HG03097 (cell line): ENCODE measurements around the gene ADD3.

Experiments
- ATAC-seq: cut with Tn5 transposase; IDR thresholded peaks from one replicate; pipeline ENCODE4 v1.9.1; 2021; ENCODE audit not compliant: unreplicated experiment, low FRiP score

The ADD3 gene

DNA sequence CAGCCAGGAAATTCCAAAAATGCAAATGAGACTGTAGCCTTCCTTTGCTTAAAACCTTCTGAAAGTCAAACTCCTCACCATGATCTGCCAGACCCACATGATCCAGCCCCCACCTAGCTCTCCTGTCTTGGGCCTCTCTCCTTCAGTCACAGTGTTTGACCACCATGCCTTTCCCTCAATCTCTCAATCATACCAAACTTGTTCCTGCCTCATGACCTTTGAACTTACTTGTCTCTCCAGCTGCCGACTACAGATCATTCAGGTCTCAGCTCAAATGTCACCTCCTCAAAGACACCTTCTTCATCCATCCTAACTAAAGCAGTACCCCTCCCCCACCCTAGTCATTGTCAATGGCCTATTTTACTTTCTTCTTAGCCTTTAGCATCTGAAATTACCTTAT lies 9.3 kb upstream of the ADD3 start:
- no peak for ATAC-seq

DNA sequence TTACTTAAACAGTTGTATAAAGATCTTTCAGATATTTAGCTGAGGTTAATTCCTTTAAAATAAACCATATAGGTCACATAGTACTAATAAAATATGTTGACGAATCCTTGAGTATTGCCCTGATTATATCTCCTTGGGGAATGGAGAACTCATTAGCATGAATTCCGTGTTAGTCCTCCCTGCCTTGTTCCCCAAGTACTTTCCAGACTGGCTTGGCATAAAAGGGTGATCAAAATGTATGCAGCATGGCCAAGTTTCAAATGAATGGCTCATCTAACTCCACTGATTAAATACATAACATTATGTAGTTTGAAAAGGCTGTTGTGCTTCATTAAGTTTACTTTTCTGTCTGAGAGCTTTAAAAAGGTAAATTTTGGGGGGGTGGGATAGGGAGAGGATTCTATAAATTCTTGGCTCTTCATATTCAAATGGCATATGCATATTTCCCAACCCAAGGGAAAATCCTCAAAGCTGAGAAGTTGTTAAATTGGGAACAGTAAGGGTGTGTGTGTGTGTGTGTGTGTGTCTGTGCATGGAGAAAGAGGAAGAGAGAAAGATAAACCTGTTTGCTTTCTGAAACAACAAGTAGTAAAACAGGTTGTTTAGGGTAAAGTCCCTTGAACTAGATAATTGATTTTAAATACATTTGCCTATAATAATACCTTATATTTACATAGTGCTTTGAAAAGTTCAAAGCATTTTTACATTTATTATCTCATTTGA lies 4.8 kb upstream of the ADD3 start:
- ATAC-seq = no peak

DNA sequence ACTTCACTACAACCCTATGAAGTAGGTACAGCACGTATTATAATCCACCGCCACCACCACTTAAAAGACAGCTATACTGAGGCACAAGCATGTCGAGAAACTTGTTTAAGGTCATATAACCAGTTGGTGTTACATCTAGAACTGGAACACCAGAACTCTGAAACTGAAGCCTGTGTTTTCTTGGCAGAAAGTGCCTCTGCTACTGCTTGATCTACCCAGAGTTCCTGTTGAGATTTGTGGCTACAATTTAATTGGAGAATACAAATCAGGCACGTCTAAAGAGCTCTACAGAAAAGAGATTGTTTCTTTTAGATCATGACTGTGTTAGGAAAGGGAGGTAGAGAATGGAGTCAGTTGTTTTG lies 4.3 kb upstream of the ADD3 start:
- no peak for ATAC-seq

DNA sequence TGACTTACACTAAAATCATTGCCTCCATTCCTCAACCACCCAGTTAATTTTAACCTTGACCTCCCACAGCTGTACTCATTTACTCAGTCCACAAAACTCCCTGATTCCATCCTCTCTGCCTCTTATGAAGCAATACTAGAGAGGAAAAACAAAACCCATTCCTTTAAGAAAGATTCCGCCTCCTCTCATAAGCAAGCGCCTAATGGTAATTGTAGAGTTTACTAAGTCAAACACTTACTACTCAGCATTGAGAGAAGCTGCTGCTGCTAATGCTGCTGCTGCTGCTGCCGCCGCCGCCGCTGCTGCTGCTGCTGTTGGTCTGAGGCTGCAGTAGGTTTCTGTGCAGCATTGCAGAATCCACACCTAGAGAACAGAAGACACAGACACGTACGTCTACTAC lies 2.1 kb upstream of the ADD3 start:
- no peak for ATAC-seq

DNA sequence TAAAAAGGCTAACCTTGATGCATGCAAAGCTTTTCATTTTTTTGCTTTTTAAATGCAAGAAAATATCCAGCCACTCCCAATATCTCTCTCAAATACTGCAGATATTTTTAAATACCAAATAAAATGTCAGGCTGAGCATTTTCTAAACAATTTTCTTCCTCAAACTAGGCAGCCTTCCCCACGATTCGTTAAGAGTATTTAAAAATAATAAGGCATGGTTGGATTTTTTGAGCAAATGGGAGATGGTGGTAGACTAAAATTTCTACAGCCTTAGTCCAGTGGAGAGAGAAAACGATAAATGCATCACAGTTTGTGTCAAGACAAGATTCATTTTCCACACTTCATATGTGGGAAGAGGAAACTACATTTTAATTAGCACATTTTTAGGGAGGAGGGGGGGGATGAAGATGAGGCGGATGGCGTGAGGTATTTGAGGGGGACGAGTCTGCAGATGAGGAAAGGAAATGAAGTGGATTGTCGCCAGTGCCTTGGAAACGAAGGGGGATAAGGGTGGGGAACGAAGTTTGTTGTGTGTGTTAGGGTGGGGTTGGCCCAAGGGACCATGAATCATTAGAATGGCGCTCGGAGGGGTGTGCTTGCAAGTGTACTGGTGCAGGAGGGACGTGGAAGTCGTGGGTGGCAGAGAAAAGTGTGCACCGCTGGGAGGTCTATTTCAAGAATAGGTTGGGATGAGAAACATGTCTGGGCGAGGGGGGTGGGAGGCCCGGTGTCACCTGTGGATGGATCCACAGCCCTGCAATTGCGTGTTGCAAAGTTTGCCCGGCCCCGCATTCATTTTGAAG lies 1.2 kb upstream of the ADD3 start:
- no peak for ATAC-seq

DNA sequence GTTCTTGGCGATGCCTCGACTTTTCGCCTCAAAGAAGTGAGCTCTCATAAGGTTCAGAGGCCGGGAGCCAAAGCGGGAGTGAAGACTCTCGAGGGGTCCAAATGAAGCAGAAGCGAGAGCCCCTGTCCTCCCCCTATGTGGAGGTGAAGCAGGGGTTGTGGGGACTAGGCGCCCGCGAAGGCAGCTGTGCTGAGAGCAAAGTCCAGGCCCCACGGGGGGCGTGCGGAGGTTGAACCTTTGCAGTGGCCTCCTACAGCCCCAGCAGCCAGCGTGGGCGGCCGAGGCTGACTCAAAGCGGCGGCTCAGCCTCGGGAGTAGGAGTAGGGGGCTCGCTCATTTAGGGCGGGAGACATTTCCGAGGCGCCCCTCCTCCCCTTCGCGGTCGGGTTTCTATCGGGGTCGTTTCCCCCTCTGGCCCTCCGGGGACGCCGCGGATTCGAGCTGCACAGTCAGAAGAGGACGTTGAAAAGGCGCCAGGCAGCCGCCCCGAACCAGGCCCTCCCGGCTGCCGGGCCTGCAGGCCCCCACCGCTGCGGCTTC lies 553 bp upstream of the ADD3 start:
- ATAC-seq = peak; percentile 1

DNA sequence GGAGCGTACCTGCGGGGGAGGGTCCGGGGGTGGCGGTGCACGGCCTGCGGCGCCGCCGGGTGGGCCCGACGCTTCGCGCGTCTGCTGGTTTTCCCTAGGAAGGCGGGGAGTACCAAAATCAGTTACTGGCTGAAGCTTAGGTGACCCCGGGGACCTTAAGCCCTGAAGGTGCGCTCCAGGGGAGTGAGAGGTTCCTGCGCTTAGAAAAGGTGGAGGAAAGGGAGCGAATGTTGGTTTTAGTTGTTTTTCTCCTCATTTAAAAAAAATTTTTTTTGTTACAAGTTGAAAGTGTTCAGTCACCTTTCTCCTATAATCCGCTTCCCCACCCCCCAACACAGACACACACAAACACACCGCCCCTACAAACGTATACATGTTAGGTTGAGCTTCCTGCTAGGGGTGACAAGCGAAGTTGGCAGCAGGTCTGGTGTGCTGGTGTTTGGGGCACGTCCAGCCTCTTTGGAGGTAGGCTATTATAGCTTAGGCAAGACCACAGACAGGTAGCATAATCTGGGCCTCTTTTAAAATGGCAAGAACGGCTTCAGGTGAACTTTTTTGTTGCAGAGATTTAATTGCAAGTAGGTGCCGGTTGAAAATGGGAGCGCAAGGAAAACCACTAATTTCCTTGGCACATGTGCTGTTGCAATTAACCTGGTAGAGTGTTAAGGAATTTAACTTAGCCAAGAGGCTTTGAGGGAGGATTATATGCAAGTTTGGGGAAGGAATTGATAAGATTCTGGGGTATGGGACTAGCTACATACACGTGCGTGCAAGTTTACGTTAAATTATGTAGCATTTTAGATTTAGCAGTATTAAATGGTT lies 945 bp downstream of the ADD3 start:
- no peak for ATAC-seq

DNA sequence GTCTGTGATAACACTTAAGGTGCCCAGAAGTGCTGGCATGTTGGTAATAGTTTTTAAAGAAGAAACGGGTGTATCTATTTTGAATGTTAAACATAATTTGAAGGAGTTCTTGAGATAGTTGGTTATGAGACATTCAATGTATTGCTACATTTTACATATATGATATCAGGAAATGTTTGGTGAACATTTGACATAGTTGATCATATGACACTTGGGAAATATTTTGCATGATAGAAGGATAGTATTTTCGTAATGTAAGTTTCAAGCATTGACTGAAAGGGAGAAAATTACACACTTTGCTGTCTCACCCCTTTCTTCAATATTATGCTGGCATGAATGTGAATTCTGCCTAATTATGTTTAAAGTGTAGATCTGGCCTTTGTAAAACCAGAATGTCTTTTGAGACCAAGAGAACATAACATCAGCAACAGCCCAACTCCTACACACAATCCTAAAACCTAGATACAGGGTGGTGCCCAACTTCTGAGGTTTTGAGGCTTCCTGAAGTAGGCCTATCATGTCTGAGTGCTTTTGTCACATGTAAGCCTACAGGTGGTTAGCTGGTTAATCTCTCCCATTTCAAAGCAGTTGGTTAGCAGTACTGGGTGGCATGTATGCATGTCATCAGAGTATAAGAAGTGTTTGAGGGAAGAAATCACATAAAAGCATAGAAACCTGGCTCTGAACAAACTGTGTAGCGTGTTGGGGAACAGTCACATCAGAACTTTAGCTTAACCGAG lies 2.1 kb downstream of the ADD3 start:
- ATAC-seq = no peak

DNA sequence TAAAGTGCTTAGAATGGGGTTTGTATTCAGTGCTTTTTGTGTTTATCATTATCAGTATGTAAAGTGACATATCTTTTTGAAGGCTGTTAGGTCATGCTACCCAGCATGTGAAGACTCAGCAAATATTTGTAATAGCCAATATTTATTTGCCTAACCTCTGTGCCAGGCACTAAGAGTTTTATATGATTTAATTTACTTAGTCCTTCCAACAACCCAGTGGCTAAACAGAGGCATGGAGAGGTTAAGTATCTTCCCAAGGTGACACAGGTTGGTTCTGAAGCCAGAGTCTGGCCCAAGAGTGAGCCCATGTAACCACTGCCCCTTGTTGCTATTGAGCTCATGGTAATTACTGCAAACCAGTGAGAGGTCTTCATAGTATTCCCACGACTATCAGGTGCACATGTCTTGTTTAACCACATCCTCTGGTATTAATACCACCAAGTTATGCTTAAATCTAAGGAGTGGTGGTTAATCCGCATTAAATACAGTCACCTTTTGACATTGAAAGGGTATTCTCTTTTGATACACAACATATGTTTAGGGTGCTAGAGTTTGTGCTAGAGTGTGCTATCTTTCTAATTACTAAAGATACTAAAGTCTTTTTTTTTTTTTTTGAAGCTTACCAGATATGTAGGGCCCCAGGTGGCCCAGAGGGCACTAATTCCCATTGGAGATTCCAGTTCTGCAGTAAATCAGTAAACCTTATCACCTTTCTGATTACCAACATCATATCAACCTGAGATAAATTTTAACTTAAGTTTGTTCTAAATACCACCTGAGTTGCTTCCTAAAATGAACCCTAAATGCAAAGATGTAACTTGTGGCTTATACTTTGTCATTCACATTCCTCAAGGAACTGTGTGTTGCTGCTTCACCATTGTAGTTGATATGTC lies 2.9 kb downstream of the ADD3 start:
- ATAC-seq = no peak

DNA sequence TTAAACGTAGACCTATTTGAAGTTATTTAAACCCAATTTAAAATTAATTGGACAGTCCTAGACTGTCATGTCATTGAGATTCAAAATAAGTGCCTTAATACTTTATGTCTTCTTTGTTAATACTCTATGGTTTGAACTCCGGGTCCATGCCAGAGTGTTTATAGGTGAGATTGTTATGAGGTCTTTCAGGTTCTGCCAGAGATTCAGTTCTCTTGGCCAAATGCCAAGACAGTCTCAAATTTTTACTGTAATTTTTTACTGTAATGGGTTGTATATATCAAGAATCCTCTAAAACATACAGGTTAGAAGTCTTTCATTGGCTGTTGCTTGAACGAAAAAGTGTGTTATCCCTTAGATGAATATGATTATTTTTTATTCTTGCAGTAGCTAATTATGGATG lies 3.9 kb downstream of the ADD3 start:
- no peak for ATAC-seq

DNA sequence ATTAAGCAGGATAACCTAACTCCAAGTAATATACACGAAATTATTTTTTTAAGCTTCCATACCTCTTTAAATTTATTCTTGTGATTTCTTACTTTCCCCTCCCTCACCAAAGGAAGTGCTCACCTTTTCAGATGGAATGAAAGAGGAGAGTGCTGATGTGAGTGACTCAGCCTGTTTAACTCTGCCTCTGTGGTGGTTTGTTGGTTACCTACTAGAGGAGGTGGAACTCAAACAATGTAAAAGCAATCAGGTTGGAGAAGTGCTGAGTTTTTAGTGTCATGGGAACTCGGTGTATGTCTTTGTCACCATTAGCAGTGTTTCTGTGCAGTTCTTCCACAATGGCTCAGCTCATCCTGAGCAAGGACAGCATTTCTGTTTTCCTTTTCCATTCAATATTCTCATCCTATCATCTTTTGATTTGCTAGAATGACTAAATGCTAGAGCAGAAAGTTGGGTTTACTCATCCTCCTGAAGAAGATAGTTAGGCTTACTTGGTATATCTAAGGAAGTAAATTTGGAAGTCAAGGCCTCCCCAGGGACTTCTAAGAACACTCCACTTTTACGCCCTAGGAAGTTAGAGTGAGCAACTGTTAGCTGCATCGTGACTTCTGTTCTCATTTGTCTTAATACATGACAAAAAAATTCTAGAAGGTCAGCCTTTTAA lies 6.0 kb downstream of the ADD3 start:
- ATAC-seq = no peak

DNA sequence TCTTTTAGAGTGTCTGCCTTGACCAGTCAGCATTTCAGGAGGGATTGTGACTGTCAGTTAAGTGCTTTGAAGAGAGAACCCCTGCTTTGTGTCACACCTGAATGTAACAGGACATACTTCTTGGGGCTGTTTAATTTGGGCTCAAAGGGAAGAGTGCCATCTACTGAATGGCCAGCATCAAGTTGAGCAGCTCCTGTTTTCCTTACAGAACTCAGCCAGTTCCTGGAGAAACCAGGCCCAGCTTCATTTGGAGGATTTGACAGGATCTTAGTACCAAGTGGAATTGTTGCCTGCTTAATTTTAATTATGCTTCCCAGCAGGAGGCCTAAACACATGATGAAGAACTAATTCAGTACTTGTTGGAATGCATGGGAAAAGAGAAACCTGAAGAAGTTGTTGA lies 8.3 kb downstream of the ADD3 start:
- ATAC-seq = no peak

DNA sequence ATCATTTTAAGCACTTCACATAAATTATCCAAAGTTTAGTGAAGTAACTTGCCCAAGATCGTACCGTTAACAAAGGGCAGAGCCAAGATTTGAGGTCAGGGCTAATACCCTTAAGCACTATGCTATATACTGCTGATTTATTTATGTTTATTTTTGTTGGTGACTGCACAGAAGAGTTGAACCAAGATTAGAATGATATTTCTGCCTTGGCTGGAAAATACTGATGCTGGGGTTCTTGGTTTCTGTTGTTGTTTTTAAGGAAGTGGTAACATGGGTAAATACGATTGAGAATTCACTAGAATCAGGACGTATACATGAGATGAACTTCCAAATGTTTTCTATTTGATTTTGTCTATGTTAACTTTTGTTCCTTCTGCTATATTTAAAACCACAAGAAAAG lies 9.3 kb downstream of the ADD3 start:
- ATAC-seq = no peak

DNA sequence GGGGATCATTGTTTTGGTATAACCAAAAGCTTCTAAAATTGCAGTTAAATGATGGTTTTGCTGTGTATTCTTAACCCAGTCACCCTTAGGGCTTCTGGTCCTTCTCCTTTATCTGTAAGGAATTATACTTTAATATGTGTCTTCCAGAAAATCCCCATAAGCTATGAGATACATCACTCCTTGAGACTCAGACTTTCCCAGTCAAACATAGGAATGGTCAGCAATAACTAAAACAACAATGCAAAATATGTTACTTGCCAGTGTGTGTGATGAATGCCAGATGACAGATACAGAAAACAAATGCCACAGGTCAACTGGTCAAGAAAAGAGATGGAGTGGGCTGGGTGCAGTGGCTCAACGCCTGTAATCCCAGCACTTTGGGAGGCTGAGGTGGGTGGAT lies 10.1 kb downstream of the ADD3 start:
- ATAC-seq = no peak

DNA sequence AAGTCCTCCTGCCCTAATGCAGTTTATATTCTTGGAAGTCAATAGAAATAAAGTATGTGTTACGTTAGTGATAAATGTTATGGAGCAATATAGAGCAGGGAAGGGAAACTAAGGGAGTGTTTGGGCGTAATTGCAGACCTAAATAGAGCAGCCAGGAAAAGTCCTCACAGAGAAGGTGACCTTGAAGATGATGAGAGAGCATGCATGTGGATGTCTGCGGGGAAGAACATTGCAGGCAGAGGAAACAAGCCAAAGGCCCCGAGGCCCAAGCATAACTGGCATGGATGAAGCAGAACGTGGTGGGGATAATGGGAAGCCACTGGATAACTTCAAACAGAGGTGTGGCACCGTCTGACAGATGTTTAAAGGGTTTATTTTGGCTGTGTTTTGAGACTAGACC lies 12.5 kb downstream of the ADD3 start:
- ATAC-seq = no peak

DNA sequence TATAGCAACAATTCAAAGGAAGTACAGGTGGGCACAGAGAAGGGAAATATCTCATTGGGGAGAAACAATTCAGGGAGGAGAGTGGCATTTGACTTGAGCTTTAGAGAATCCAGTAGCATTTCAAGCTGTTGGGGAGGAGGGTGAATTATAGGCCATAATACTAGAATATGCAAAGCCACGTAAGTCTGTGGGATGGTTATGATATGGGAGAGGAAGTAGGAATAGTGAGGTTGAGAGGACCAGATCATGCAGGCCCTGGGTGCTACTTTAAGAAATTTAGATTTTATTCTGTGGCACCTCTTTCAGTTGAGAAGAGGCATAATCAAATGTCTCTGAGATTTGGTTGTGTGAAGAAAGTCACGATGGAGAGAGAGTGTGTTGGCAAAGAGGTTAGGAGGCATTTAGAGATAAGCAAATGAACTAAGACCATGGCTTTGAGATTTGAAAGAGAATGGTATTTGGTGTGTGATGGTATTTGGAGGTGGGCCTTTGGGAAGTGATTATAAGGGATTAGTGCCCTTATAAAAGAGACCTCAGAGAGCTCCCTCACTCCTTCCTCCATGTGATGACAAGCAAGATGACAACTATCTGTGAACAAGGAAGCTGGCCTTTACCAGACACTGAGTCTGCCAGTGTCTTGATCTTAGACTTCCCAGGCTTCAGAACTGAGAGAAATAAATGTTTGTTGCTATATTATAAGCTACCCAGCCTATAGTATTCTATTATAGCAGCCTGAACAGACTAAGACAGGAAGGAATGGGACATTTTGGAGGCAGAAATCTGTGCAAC lies 15.1 kb downstream of the ADD3 start:
- no peak for ATAC-seq

DNA sequence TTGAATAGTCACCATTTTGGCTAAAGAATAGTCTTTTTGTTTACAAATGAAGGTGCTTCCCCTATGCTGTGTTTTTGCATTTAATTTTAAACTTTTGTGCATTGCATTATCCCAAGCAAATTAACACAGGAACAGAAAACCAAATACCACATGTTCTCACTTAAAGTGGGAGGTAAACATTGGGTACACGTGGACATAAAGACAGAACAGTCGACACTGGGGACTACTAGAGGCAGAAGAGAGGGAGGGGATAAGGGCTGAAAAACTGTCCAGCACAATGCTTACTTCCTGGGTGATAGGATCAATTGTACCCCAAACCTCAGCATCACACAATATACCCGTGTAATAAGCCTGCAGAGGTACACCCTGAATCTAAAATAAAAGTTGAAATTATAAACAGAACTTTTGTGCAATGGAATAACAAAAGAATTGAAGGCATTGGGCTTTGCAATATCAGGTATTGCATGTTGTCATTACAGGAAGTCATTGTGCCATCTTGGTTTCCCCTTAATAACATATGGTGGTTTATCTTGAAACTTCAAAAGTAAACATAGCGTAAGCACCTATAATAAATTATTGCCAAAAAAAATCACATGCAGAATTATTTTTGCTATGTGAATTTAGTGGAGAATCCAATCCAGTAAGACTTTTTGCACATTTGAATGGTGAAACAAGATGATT lies 16.1 kb downstream of the ADD3 start:
- ATAC-seq = no peak

DNA sequence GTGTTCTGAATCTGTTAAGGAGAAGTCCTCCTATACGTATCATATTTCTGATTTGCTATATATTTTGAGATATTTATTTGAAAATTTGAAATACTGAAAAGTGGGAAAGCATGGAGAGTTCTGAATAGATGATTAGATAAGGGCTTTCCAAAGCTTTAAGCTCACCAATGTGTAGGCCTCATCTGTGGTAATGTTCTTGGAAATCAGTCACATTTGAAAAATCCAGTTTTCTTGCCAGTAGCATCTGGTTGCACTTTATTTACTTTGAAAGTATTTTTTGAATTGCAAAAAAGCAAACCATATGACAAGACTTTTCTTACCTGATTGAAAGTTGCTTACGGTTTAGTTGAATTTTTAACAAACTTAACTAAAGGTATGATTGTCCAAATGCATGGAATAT lies 21.7 kb downstream of the ADD3 start:
- ATAC-seq = no peak
